ENCODE measurements around the gene TFDP2.

TFDP2 gene

GRCh38 chr3:141969711-141970110 is 179.6 kb downstream of the TFDP2 start:
- H3K36me3 ChIP-seq (ENCODE audit: insufficient read depth, low read length), result peaks cover 76% of the 10 kb centered on the region
- no peak overlapping the region for H3K4me3 ChIP-seq (ENCODE audit: low read length, poor library complexity, severe bottlenecking)
- H3K4me1 ChIP-seq (ENCODE audit: insufficient read depth, low read length, poor library complexity, severe bottlenecking), result no peaks in the 10 kb centered on the region
- no peaks in the 10 kb centered on the region for H3K9me2 ChIP-seq (replicated peaks; ENCODE audit: low read depth, low read length)
- H4K20me1 ChIP-seq (ENCODE audit: insufficient read depth, low read length, poor library complexity, severe bottlenecking), result peaks cover 8% of the 10 kb centered on the region
- TF ChIP-seq EZH2phosphoT487 (IDR thresholded peaks at IDR 0.05; ENCODE audit: borderline replicate concordance) (no peak), CTCF (conservative IDR thresholded peaks at IDR 0.05; ENCODE audit: low read length) (no peak)
- H3K9me3 ChIP-seq (ENCODE audit: insufficient read depth, low read depth, low read length), result no peaks in the 10 kb centered on the region
- H3K79me2 ChIP-seq (ENCODE audit: insufficient read depth, low read length), result no peaks in the 10 kb centered on the region
- H3F3A ChIP-seq (ENCODE audit: low read depth), result no peaks in the 10 kb centered on the region
- no peak overlapping the region for H3K4me2 ChIP-seq (ENCODE audit: low read depth, low read length, poor library complexity, severe bottlenecking)
- no peak overlapping the region for H2AFZ ChIP-seq (ENCODE audit: low read length)
- no peak overlapping the region for H3K9ac ChIP-seq (ENCODE audit: low read depth, low read length, poor library complexity, severe bottlenecking)
- no peaks in the 10 kb centered on the region for H3K27me3 ChIP-seq (ENCODE audit: insufficient read depth, low read length, poor library complexity, severe bottlenecking)

DNA sequence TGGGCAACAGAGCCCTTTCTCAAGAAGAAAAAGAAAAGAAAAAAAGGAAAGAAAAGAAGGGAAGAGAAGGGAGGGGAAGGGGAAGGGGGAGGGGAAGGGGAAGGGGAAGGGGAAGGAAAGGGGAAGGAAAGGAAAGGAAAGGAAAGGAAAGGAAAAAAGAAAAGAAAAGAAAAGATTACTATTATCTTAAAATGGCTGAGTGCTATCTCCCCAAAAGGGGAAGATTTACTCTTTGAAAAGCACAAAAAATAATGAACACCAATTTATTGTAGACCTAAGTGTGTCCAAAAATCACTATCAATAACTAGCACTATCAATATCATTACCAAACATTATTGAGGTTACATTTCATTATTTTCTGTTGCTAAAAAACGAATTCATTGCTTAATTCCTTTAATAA is 183.9 kb downstream of the TFDP2 start:
- Histone ChIP-seq H3K4me2 (ENCODE audit: low read depth, low read length, poor library complexity, severe bottlenecking) (no peak overlapping the region), H4K20me1 (ENCODE audit: insufficient read depth, low read length, poor library complexity, severe bottlenecking) (no peaks in the 10 kb centered on the region), H3K4me3 (ENCODE audit: low read length, poor library complexity, severe bottlenecking) (no peak overlapping the region), H3K9ac (ENCODE audit: low read depth, low read length, poor library complexity, severe bottlenecking) (no peak overlapping the region), H3K9me2 (replicated peaks; ENCODE audit: low read depth, low read length) (no peaks in the 10 kb centered on the region), H3K79me2 (ENCODE audit: insufficient read depth, low read length) (no peaks in the 10 kb centered on the region), H3K27me3 (ENCODE audit: insufficient read depth, low read length, poor library complexity, severe bottlenecking) (no peaks in the 10 kb centered on the region), H3F3A (ENCODE audit: low read depth) (no peaks in the 10 kb centered on the region), H2AFZ (ENCODE audit: low read length) (no peak overlapping the region), H3K4me1 (ENCODE audit: insufficient read depth, low read length, poor library complexity, severe bottlenecking) (no peaks in the 10 kb centered on the region), H3K36me3 (ENCODE audit: insufficient read depth, low read length) (peaks cover 82% of the 10 kb centered on the region), H3K9me3 (ENCODE audit: insufficient read depth, low read depth, low read length) (no peaks in the 10 kb centered on the region)
- TF ChIP-seq CTCF (conservative IDR thresholded peaks at IDR 0.05; ENCODE audit: low read length), result no peak
- TF ChIP-seq EZH2phosphoT487 (IDR thresholded peaks at IDR 0.05; ENCODE audit: borderline replicate concordance), result no peak

DNA sequence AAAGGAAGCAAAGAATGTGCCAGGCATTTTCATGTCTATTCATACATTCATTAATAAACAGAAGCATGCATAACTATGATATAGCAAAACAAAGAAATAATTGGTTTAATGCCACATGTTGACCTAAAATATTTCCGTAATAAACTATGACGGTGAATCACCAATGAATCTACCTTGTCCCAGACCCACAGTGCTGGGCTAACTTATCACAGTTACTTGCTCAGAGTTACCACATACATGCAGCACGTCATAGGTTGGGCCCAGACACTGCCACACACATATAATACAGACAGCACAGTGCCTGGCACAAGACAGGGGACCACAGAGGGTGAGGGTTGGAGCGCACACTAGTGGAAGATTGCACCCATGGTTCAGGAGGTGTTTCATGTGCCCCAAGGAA is 186.0 kb downstream of the TFDP2 start:
- no peaks in the 10 kb centered on the region for H3K27me3 ChIP-seq (ENCODE audit: insufficient read depth, low read length, poor library complexity, severe bottlenecking)
- H2AFZ ChIP-seq (ENCODE audit: low read length), result no peak overlapping the region
- H3K9me2 ChIP-seq (replicated peaks; ENCODE audit: low read depth, low read length), result no peaks in the 10 kb centered on the region
- no peak for TF ChIP-seq EZH2phosphoT487 (IDR thresholded peaks at IDR 0.05; ENCODE audit: borderline replicate concordance)
- TF ChIP-seq CTCF (conservative IDR thresholded peaks at IDR 0.05; ENCODE audit: low read length), result no peak
- no peaks in the 10 kb centered on the region for H3K79me2 ChIP-seq (ENCODE audit: insufficient read depth, low read length)
- no peak overlapping the region for H3K4me2 ChIP-seq (ENCODE audit: low read depth, low read length, poor library complexity, severe bottlenecking)
- H4K20me1 ChIP-seq (ENCODE audit: insufficient read depth, low read length, poor library complexity, severe bottlenecking), result no peaks in the 10 kb centered on the region
- peaks cover 88% of the 10 kb centered on the region for H3K36me3 ChIP-seq (ENCODE audit: insufficient read depth, low read length)
- no peaks in the 10 kb centered on the region for H3K9me3 ChIP-seq (ENCODE audit: insufficient read depth, low read depth, low read length)
- H3F3A ChIP-seq (ENCODE audit: low read depth), result no peaks in the 10 kb centered on the region
- no peak overlapping the region for H3K9ac ChIP-seq (ENCODE audit: low read depth, low read length, poor library complexity, severe bottlenecking)
- no peaks in the 10 kb centered on the region for H3K4me1 ChIP-seq (ENCODE audit: insufficient read depth, low read length, poor library complexity, severe bottlenecking)
- no peak overlapping the region for H3K4me3 ChIP-seq (ENCODE audit: low read length, poor library complexity, severe bottlenecking)

Data from Loucy (cell line).